Esophagus muscularis mucosa (tissue), 4 donors: Measurements from ENCODE around the gene GTSE1. TPM values are rescaled to one million over a fixed set of nuclear protein-coding genes. Genes with fewer than 3 reads are reported as not detected.

Experiments used
- DNase-seq: peaks from one replicate; pipeline ENCODE4 v3.0.0-alpha.2; 2017; ENCODE audit errors: extremely low spot score
- H3K27ac ChIP-seq, 4 donors: fragments of 200-600 bp; sonication (generic); replicated peaks in 1 of 4; 1 replicate in 3 of 4; 2 replicates in 1 of 4; pipeline ENCODE4 v1.5.1; 2016 to 2019; ENCODE audit warnings: mild to moderate bottlenecking in 1 of 4
- H3K27me3 ChIP-seq, 4 donors: fragments of 200-600 bp; sonication (generic); one replicate each; pipeline versions ENCODE4 v1.5.1 to v1.6.0; 2016 to 2019
- H3K36me3 ChIP-seq, 4 donors: fragments of 200-600 bp; sonication (generic); one replicate each; pipeline ENCODE4 v1.5.1; 2016 to 2019
- H3K4me1 ChIP-seq, 4 donors: fragments of 200-600 bp; sonication (generic); one replicate each; pipeline ENCODE4 v1.5.1; 2016 to 2019
- H3K4me3 ChIP-seq, 4 donors: fragments of 200-600 bp; sonication (generic); 1 replicate in 2 of 4; 2 replicates in 2 of 4; pipeline ENCODE4 v1.5.1; 2016 to 2019; ENCODE audit warnings: mild to moderate bottlenecking in 4 of 4, moderate library complexity in 1 of 4
- H3K9me3 ChIP-seq, 4 donors: fragments of 200-600 bp; sonication (generic); 1 replicate in 3 of 4; 2 replicates in 1 of 4; pipeline ENCODE4 v1.5.1; 2016 to 2019
- CTCF ChIP-seq, 3 experiments: fragments of 200-600 bp in 2 of 3; fragments of 450-650 bp in 1 of 3; sonication (generic) in 2 of 3; IDR thresholded peaks; one replicate each; pipeline ENCODE4 v1.5.1; 2017 to 2019; ENCODE audit warnings: antibody characterized with exemption in 3 of 3, mild to moderate bottlenecking in 2 of 3, moderate library complexity in 1 of 3
- EP300 ChIP-seq: sonication (generic); formaldehyde crosslinking; IDR thresholded peaks from one replicate; pipeline ENCODE4 v1.6.1; 2017; ENCODE audit warnings: antibody characterized with exemption
- POLR2A ChIP-seq: fragments of 450-650 bp; IDR thresholded peaks from one replicate; pipeline ENCODE4 v1.6.1; 2017; ENCODE audit warnings: antibody characterized with exemption, moderate library complexity, mild to moderate bottlenecking, low read depth
- POLR2AphosphoS5 ChIP-seq, 2 donors: sonication (generic); formaldehyde crosslinking; IDR thresholded peaks; one replicate each; pipeline ENCODE4 v1.6.1; 2017; ENCODE audit warnings: antibody characterized with exemption in 2 of 2
- whole genome bisulfite sequencing: methylation state at CpG from one replicate; pipeline ENCODE4 v1.1.5; 2018; 5-methylcytosine and 5-hydroxymethylcytosine counted together
- intact Hi-C: fragments of 100-400 bp; cut with DNase I; formaldehyde crosslinking; loops from one replicate; pipeline ENCODE4 v1.15.1; 2023
- total RNA-seq, 4 donors: library from RNA; depleted of rRNA; stranded (reverse); fragments of >200 nt; gene quantifications; one replicate each; pipeline versions ENCODE4 v1.1.0 to v1.2.1, GENCODE V29; 2016

The GTSE1 gene
- total RNA-seq, 4 donors from 2014 or later = 1.0 TPM; not detected in 3

DNA sequence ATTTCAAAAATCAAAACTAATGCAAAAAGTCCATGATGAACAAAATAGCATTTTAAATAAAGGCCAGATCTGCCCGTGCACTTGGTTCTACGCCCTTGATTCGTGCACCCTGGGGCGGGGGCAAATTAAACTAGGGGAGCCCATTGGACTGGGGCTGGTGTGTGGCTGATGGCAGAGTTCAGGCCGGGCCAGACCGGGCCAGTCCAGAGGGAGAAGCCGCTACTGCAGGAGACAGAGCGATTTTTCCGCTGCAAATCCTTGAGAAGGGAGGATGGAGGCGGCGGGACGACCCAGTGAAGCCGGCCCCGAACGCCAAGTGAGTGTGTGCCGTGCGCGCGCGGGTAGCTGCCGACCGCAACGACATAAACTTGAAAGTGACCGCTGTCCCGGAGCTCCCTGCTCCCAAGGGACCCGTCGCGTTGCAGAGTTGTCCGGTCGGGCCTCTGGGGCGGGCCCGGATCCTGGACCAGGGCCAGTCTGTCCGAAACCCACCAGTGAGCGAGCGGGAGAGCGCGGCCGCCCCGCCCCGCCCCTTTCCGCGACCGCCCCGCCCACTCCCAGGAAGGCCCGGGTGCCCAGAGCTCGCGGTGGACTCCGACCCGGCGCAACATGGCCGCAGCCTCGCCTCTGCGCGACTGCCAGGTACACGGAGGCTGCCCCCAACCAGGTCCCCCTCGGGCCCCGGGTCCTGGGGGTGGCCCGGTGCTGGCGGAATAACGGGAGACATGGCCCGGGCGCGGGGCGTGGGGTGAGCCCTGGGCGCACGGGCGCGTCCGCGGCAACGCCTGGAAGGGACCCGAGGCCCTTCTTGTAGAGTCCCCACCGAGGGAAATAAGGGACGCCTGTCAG is 29.0 kb upstream of the GTSE1 start, which contains the start of gene TTC38:
TSS of gene TTC38 (plus strand) at position 578 of the 849 bp plus-strand sequence. CDS start at position 610, 32 bp downstream.
- Histone ChIP-seq H3K4me3 (peak within 1 kb of the TSS; percentile 66 to 89 (median 79)), H3K27me3 (no peaks in the 10 kb centered on the region), H3K27ac (peak within 1 kb of the TSS; percentile 83 to 87 (median 84)), H3K36me3 (peaks cover 6 to 31% (median 13%) of the 10 kb centered on the region in 4 donors), H3K4me1 (peaks cover 30 to 47% (median 36%) of the 10 kb centered on the region in 4 donors), H3K9me3 (no peaks in the 10 kb centered on the region)
- TF ChIP-seq POLR2A (no peak), CTCF (IDR thresholded peaks at IDR 0.05) (no peak), POLR2AphosphoS5 (IDR thresholded peaks at IDR 0.05) (peak; percentile 67 to 71), EP300 (no peak)
- under 1% methylated on average over 28 of the region's 74 CpGs for WGBS
- peak; percentile 97 for DNase-seq
- intact Hi-C loops = loop anchor here (10.0 kb wide), 1 partner anchor 123 kb away; no protein-coding TSS in a partner anchor

GRCh38 chr22:46269564-46269963 is 27.1 kb upstream of the GTSE1 start:
- Histone ChIP-seq H3K27ac (peak overlapping the region in 1 of 4 donors; percentile 86), H3K4me1 (peaks cover 27 to 36% (median 30%) of the 10 kb centered on the region in 4 donors), H3K27me3 (no peaks in the 10 kb centered on the region), H3K9me3 (no peaks in the 10 kb centered on the region), H3K36me3 (peaks cover 23 to 50% (median 32%) of the 10 kb centered on the region in 4 donors), H3K4me3 (no peak overlapping the region)
- intact Hi-C loops = loop anchor here (10.0 kb wide), 1 partner anchor 125 kb away; no protein-coding TSS in a partner anchor
- 68% methylated on average over 11 of the region's 11 CpGs for WGBS
- no peak for DNase-seq
- TF ChIP-seq EP300 (no peak), POLR2AphosphoS5 (IDR thresholded peaks at IDR 0.05) (no peak), CTCF (IDR thresholded peaks at IDR 0.05) (no peak), POLR2A (no peak)

DNA sequence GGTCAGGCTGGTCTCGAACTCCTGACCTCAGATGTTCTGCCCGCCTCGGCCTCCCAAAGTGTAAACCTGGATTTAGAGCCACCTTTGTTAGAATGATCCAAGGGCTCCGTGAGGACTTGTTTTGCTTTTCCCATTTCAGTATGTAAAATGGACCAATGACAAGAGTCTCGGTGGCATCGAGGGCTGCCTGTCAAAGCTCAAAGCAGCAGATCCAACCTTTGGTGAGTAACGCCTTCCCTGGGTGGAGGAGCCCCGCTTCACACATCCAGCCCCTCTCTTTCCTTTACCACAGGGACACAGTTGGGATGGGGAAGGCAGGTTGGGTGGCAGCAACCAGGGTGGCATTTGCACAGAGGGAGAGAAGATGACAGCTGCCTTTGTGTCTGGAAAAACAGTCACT is 24.5 kb upstream of the GTSE1 start:
- intact Hi-C loops = no loop called here
- no peak overlapping the region for H3K4me3 ChIP-seq
- 97% methylated on average over 8 of the region's 8 CpGs for WGBS
- H3K27me3 ChIP-seq = no peaks in the 10 kb centered on the region
- no peak for TF ChIP-seq CTCF (IDR thresholded peaks at IDR 0.05)
- TF ChIP-seq POLR2A = no peak
- no peak for TF ChIP-seq POLR2AphosphoS5 (IDR thresholded peaks at IDR 0.05)
- no peak for TF ChIP-seq EP300
- peaks cover 17 to 27% (median 23%) of the 10 kb centered on the region in 4 donors for H3K4me1 ChIP-seq
- no peak overlapping the region for H3K27ac ChIP-seq
- no peak for DNase-seq
- no peaks in the 10 kb centered on the region for H3K9me3 ChIP-seq
- peaks cover 40 to 74% (median 56%) of the 10 kb centered on the region in 4 donors for H3K36me3 ChIP-seq

GRCh38 chr22:46272762-46273431 is 23.8 kb upstream of the GTSE1 start:
- intact Hi-C loops = no loop called here
- 94% methylated on average over 10 of the region's 12 CpGs for WGBS
- peaks cover 47 to 81% (median 63%) of the 10 kb centered on the region in 4 donors for H3K36me3 ChIP-seq
- TF ChIP-seq CTCF (IDR thresholded peaks at IDR 0.05) (no peak), EP300 (no peak), POLR2AphosphoS5 (IDR thresholded peaks at IDR 0.05) (no peak), POLR2A (no peak)
- H3K4me1 ChIP-seq = peaks cover 15 to 23% (median 20%) of the 10 kb centered on the region in 4 donors
- DNase-seq = no peak
- no peak overlapping the region for H3K27ac ChIP-seq
- no peaks in the 10 kb centered on the region for H3K9me3 ChIP-seq
- H3K27me3 ChIP-seq = no peaks in the 10 kb centered on the region
- H3K4me3 ChIP-seq = no peak overlapping the region
